ENCODE results near the gene TAS2R20. TPM values are rescaled to one million over a fixed set of nuclear protein-coding genes. Genes with fewer than 3 reads are reported as not detected.

The TAS2R20 gene
- total and polyA plus RNA-seq, 2 of the 13 experiments (the other 11 are each of a cell fraction or from before 2014, with no cell fraction given): 0.54 to 2.9 TPM

DNA sequence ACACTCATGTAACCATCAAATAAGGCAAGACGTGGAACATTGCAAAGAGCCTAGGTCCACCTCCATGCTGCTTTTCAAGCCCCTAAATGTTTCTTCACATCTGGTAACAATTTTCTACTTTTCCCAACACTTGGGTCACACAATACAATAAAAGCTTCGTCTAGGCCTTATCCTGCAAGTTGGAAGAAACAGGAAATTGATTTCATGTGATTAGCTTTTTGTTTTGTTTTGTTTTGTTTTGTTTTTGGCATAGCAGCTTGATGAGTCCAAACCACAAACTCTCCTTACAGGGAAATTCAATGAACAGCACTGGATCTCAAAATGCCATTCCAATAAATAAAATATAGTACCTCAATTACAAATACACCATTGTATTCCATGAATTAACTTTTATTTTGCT, 30.7 kb downstream of the TAS2R20 start (continued):
- TF ChIP-seq KIAA2018 (CRISPR knock-in tag; IDR thresholded peaks at IDR 0.05; ENCODE audit: borderline replicate concordance): no peak
- TF ChIP-seq SNAPC5 (CRISPR knock-in tag; IDR thresholded peaks at IDR 0.05; ENCODE audit: borderline replicate concordance): no peak
- no peak for TF ChIP-seq RBM39 (IDR thresholded peaks at IDR 0.05; ENCODE audit: low read depth, low read length, poor library complexity, severe bottlenecking)
- no peak for TF ChIP-seq RFX5 (IDR thresholded peaks at IDR 0.05; ENCODE audit: low read depth, low read length)
- TF ChIP-seq MIXL1 (CRISPR knock-in tag; IDR thresholded peaks at IDR 0.05): no peak
- TF ChIP-seq BATF2 (CRISPR knock-in tag; IDR thresholded peaks at IDR 0.05): no peak

All from HepG2 (cell line).